HG03378 (cell line): ENCODE results near the gene SALL2.
"Not testable (repeated sequence)": the region's sequence is repeated elsewhere in the genome, so short reads cannot be mapped to it uniquely, and the experiment has no call there.

ENCODE experiments used
- ATAC-seq: cut with Tn5 transposase; IDR thresholded peaks from one replicate; pipeline ENCODE4 v1.9.1; 2021; ENCODE audit warnings: mild to moderate bottlenecking, moderate library complexity; ENCODE audit not compliant: unreplicated experiment

Gene SALL2

GRCh38 chr14:21525962-21526671 is at the start of gene SALL2:
TSS of gene SALL2 (minus strand) at chr14:21526346. CDS start at chr14:21526127, 219 bp downstream.
- ATAC-seq: no peak

DNA sequence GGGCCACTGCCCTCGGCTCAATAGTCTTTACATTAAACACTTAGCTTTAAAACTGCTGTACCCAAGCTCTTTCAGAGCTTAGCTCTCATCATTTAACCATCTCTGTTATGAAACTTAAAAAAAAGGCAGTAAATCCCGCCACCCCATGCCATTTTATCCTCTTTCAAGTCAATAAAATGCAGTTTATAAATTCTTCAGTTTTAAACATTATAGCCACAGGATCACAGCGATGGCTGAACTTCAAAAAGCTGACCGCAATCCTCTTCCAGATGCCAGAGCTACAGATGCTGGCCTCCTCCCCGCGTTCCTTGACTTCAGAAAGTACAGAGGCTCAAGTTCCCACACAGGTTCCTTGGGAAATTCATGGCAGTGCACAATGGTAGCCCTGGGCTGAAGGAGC is 49.5 kb upstream of the SALL2 start:
- no peak for ATAC-seq

- no peak for ATAC-seq
Measured at GRCh38 chr14:21572604-21573003, 46.5 kb upstream of the SALL2 start.

- no peak for ATAC-seq
Measured at GRCh38 chr14:21558703-21559170, 32.6 kb upstream of the SALL2 start.

DNA sequence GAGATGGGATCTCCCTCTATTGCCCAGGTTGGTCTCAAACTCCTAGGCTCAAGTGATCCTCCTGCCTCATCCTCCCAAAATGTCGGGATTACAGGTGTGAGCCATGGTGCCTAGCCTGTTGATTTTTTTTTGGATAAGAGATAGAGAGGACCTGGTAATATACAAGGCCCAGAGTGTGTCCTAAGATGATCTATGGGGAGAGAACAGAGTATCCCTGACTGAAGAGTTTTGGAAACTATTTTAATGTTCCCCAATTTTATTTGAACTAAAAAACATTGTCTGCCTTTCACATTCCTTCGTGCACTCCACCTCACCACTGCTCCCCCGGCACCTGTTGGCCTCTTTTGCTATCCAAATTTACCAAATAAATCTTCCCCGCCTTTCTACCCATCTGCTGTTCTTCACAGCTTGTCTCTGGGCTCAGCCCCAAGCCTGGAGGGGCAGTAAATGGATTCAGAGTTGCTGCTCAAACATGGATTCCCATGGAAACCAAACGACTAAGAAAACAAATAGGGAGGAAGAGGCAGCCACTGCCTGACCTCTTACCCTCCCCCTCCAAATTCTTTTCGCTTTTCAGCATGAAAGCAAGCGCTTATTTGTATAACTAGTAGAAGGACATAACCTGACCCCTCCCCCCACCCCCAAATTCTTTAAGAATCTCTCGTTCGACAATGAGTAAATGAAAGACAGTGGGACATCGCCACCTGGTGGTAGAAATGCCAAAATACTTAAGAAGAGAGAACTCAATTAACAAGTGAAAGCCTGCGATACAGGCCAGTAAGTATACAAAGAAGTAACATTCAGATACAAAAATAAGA is 31.1 kb upstream of the SALL2 start:
- ATAC-seq: no peak

DNA sequence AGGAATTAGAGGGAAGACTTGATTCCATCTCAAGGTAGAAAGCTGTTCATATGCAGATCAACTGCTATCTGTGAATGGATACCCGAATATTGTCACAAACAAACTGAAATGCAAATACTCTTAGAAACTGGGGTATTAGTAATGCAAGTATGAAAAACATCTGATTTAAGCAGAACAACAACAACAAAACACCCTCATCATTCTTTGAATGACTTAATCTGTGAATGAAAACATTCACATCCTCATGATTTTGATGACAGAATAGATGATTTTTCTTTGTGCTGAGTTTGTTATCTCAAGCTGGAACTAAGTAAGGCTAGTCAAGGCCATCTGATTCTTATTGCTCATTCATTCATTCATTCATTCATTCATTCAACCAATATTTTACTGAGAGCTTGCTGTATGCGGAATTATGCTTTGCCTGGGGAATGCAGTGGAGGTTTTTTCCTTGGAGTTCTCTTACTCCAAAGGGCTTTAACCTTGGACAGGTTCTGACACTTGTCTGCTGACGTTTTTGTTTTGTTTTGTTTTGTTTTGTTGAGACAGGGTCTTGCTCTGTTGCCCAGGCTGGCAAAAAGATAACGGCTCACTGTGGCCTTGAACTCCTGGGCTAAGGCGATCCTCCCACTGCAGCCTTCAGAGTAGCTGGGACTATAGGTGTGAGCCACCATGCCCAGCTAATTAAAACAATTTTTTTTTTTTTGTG is 30.4 kb upstream of the SALL2 start:
- ATAC-seq: no peak

- ATAC-seq: no peak
Measured at GRCh38 chr14:21553266-21553665, 27.1 kb upstream of the SALL2 start.

GRCh38 chr14:21544588-21544987 is 18.4 kb upstream of the SALL2 start:
- ATAC-seq: not testable (repeated sequence)

- no peak for ATAC-seq
Measured at GRCh38 chr14:21543963-21544362, 17.8 kb upstream of the SALL2 start.

DNA sequence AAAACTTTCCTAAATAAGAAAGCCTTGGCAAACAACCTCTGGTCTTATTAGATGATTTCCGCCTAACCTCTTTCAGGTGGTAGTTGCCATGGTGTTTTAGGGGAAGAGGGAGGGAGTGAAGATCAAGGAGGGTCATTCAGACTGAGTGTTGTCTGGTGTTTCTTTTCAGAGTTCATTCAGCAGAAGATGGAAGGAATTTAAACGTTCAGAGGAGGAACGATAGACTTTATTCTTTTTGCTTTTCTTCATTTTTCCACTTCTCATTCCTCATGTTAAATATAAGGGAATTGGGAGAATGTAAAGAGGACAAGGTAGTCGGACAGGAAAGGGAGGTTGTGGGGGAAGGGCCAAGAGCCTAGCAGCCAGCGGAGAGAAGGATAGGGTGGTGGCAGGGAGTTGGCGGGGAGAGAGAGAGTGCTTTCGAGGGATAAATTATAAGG is 17.4 kb upstream of the SALL2 start:
- ATAC-seq: no peak

- no peak for ATAC-seq
Measured at GRCh38 chr14:21541413-21542074, 15.4 kb upstream of the SALL2 start.

GRCh38 chr14:21539189-21539940 is 13.2 kb upstream of the SALL2 start:
- ATAC-seq: no peak

DNA sequence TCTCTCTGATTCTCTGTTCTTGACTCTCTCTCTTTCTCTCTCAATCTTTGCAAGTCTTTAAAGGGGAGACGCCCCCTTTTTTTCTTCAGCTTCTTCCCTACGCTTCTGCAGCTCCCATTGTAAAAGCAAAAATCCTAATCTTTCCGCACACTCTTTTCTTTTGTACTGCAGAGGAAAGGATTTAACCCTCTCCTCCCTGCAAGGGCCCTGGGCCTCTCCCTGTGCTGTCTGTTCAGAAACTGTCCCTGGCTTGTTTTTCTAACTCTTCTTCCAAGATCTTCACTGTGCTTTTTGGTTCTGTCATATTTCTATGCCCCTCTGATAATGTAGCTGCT is 10.9 kb upstream of the SALL2 start:
- no peak for ATAC-seq

DNA sequence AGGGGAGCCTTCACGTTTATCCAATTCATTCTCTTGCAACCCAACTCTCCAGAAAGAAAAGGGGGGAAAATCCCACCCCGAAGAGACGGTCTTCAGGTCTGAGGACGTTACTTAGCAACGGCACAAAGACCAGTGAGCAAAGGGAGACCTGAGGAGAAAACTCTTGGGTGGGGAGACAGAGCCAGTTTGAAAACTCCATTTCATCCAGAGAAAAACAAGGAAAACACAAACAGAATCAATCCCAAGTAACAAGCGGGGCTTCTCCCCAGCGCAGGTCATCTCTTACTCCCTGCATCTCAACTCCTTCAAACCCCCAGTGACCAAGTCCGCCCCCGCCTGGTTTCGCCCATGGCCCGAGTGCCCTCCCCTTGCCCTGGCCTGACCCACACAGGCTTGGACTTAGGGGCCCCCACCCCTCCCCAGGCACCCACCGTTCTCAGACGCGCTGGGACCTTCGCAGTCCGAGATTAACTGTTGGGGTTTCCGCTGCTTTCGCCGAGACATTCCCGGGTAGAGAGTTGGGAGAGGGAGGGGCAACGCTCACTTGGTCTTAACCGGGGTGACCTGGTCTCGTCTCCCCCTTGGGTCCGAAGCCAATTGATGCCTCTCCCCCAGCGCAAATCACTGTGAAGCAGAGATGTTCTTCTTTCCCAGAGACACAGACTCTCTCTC is 10.4 kb upstream of the SALL2 start:
- no peak for ATAC-seq

- ATAC-seq: no peak
Measured at GRCh38 chr14:21535545-21536417, 9.6 kb upstream of the SALL2 start.

DNA sequence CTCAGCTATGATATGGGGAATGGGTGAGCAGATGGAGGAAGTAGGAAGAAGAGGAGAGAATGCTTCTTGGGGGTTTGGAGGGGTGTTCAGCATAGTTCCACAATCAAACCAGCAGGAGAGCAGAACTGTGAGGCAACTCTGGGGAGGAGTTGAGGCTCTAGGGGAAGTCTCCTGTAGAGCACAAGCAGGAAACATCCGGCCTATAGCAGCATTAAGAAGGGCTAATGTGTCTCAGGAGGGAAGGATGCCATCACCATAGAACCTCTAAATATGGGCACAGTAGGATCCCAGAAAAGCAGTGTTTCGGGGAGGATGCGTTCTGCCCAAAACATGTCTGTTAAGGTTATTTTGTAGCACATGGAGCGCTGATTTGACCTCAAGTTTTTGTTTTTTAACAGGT is 8.4 kb upstream of the SALL2 start:
- no peak for ATAC-seq

GRCh38 chr14:21533294-21533693 is 7.1 kb upstream of the SALL2 start:
- ATAC-seq: no peak

GRCh38 chr14:21529515-21529914 is 3.4 kb upstream of the SALL2 start:
- no peak for ATAC-seq
